Neuron (in vitro differentiated cells): ENCODE data around the gene FOXD4L6.
"Not testable (repeated sequence)": the region's sequence is repeated elsewhere in the genome, so short reads cannot be mapped to it uniquely, and the experiment has no call there.

Experiments
- H2AFZ ChIP-seq: one replicate; pipeline ENCODE4 v1.6.1; 2013; ENCODE audit warnings: low read depth, mild to moderate bottlenecking, inconsistent platforms, low read length, moderate library complexity
- H3K27me3 ChIP-seq: one replicate; pipeline ENCODE4 v1.6.1; 2013; ENCODE audit warnings: low read length; ENCODE audit not compliant: insufficient read depth
- H3K36me3 ChIP-seq: one replicate; pipeline ENCODE4 v1.6.1; 2013; ENCODE audit warnings: low read length; ENCODE audit not compliant: insufficient read depth
- H3K4me1 ChIP-seq: one replicate; pipeline ENCODE4 v1.6.1; 2013; ENCODE audit warnings: low read length; ENCODE audit not compliant: insufficient read depth
- H3K4me3 ChIP-seq: 2 replicates; pipeline ENCODE4 v1.5.1; 2013; ENCODE audit warnings: mild to moderate bottlenecking, low read length, moderate library complexity
- H3K9me3 ChIP-seq: one replicate; pipeline ENCODE4 v1.6.1; 2013; ENCODE audit warnings: low read length

FOXD4L6 gene

GRCh38 chr9:41088450-41089059 is 39.9 kb downstream of the FOXD4L6 start:
- H3K36me3 ChIP-seq, H3K4me3 ChIP-seq, H3K27me3 ChIP-seq, H2AFZ ChIP-seq, H3K9me3 ChIP-seq, H3K4me1 ChIP-seq: not testable (repeated sequence)

- H3K27me3 ChIP-seq, H3K36me3 ChIP-seq, H3K4me1 ChIP-seq, H2AFZ ChIP-seq, H3K4me3 ChIP-seq, H3K9me3 ChIP-seq: not testable (repeated sequence)
Measured at GRCh38 chr9:41087929-41088328, 40.6 kb downstream of the FOXD4L6 start.

- not testable (repeated sequence) for H3K4me3 ChIP-seq, H3K9me3 ChIP-seq, H3K27me3 ChIP-seq, H3K36me3 ChIP-seq, H2AFZ ChIP-seq, H3K4me1 ChIP-seq
Measured at GRCh38 chr9:41087157-41087780, 41.2 kb downstream of the FOXD4L6 start.

GRCh38 chr9:41086685-41087084 is 41.8 kb downstream of the FOXD4L6 start:
- H3K4me1 ChIP-seq, H3K36me3 ChIP-seq, H3K9me3 ChIP-seq, H3K4me3 ChIP-seq, H3K27me3 ChIP-seq, H2AFZ ChIP-seq: not testable (repeated sequence)

GRCh38 chr9:41086215-41086614 is 42.3 kb downstream of the FOXD4L6 start:
- H3K27me3 ChIP-seq, H2AFZ ChIP-seq, H3K4me1 ChIP-seq, H3K4me3 ChIP-seq, H3K9me3 ChIP-seq, H3K36me3 ChIP-seq: not testable (repeated sequence)

GRCh38 chr9:41082358-41082757 is 46.1 kb downstream of the FOXD4L6 start:
- H3K4me1 ChIP-seq, H3K4me3 ChIP-seq, H3K9me3 ChIP-seq, H2AFZ ChIP-seq, H3K27me3 ChIP-seq, H3K36me3 ChIP-seq: not testable (repeated sequence)

- not testable (repeated sequence) for H3K27me3 ChIP-seq, H3K4me1 ChIP-seq, H3K4me3 ChIP-seq, H3K9me3 ChIP-seq, H2AFZ ChIP-seq, H3K36me3 ChIP-seq
Measured at GRCh38 chr9:41079464-41079863, 49.0 kb downstream of the FOXD4L6 start.

- peaks cover 14% of the 10 kb centered on the region for H3K27me3 ChIP-seq
- not testable (repeated sequence) for H2AFZ ChIP-seq, H3K9me3 ChIP-seq, H3K4me3 ChIP-seq, H3K4me1 ChIP-seq, H3K36me3 ChIP-seq
Measured at GRCh38 chr9:41077586-41077985, 50.9 kb downstream of the FOXD4L6 start.
